Measurements from ENCODE around the gene SENP2. TPM values are rescaled to one million over a fixed set of nuclear protein-coding genes. Genes with fewer than 3 reads are reported as not detected.
"Not testable (repeated sequence)": the region's sequence is repeated elsewhere in the genome, so short reads cannot be mapped to it uniquely, and the experiment has no call there.

Gene SENP2
- total and polyA plus RNA-seq, 2 donors, result 12.4 to 29.1 TPM

GRCh38 chr3:185657691-185658503 lies 71.8 kb downstream of the SENP2 start:
- Histone ChIP-seq H3K27ac (ENCODE audit: low read depth in 1 of 2, low read length in 1 of 2) (no peak overlapping the region), H3K27me3 (ENCODE audit: control insufficient read depth in 2 of 2, insufficient read depth in 1 of 2, low read length in 1 of 2) (no peaks in the 10 kb centered on the region), H3K9me3 (ENCODE audit: control insufficient read depth in 2 of 2, insufficient read depth in 1 of 2, low read length in 1 of 2) (no peaks in the 10 kb centered on the region), H3K4me3 (ENCODE audit: low read length in 2 of 2) (no peak overlapping the region), H3K4me1 (ENCODE audit: control insufficient read depth in 2 of 2, insufficient read depth in 2 of 2, low read length in 2 of 2) (no peaks in the 10 kb centered on the region), H3K36me3 (ENCODE audit: control insufficient read depth in 2 of 2, insufficient read depth in 2 of 2, low read length in 1 of 2) (peaks cover 0 to 36% of the 10 kb centered on the region in 2 donors)
- no peak for DNase-seq (ENCODE audit: low read depth in 6 of 9, low spot score in 9 of 9)
- WGBS, result 96% methylated on average over 15 of the region's 15 CpGs

- Histone ChIP-seq H3K36me3 (ENCODE audit: control insufficient read depth in 2 of 2, insufficient read depth in 2 of 2, low read length in 1 of 2) (peaks cover 0 to 36% of the 10 kb centered on the region in 2 donors), H3K27me3 (ENCODE audit: control insufficient read depth in 2 of 2, insufficient read depth in 1 of 2, low read length in 1 of 2) (no peaks in the 10 kb centered on the region), H3K4me1 (ENCODE audit: control insufficient read depth in 2 of 2, insufficient read depth in 2 of 2, low read length in 2 of 2) (no peaks in the 10 kb centered on the region), H3K9me3 (ENCODE audit: control insufficient read depth in 2 of 2, insufficient read depth in 1 of 2, low read length in 1 of 2) (no peaks in the 10 kb centered on the region), H3K27ac (ENCODE audit: low read depth in 1 of 2, low read length in 1 of 2) (no peak overlapping the region), H3K4me3 (ENCODE audit: low read length in 2 of 2) (no peak overlapping the region)
- no peak for DNase-seq (ENCODE audit: low read depth in 6 of 9, low spot score in 9 of 9)
- 93% methylated on average over 8 of the region's 8 CpGs for WGBS
Observed at GRCh38 chr3:185658504-185658912, 72.4 kb downstream of the SENP2 start.

GRCh38 chr3:185658943-185659342 lies 72.8 kb downstream of the SENP2 start:
- 87% methylated on average over 1 of the region's 1 CpG for WGBS
- peaks cover 0 to 32% of the 10 kb centered on the region in 2 donors for H3K36me3 ChIP-seq (ENCODE audit: control insufficient read depth in 2 of 2, insufficient read depth in 2 of 2, low read length in 1 of 2)
- H3K4me1 ChIP-seq (ENCODE audit: control insufficient read depth in 2 of 2, insufficient read depth in 2 of 2, low read length in 2 of 2), result no peaks in the 10 kb centered on the region
- no peaks in the 10 kb centered on the region for H3K9me3 ChIP-seq (ENCODE audit: control insufficient read depth in 2 of 2, insufficient read depth in 1 of 2, low read length in 1 of 2)
- no peak overlapping the region for H3K4me3 ChIP-seq (ENCODE audit: low read length in 2 of 2)
- no peak overlapping the region for H3K27ac ChIP-seq (ENCODE audit: low read depth in 1 of 2, low read length in 1 of 2)
- no peaks in the 10 kb centered on the region for H3K27me3 ChIP-seq (ENCODE audit: control insufficient read depth in 2 of 2, insufficient read depth in 1 of 2, low read length in 1 of 2)
- DNase-seq (ENCODE audit: low read depth in 6 of 9, low spot score in 9 of 9), result no peak

DNA sequence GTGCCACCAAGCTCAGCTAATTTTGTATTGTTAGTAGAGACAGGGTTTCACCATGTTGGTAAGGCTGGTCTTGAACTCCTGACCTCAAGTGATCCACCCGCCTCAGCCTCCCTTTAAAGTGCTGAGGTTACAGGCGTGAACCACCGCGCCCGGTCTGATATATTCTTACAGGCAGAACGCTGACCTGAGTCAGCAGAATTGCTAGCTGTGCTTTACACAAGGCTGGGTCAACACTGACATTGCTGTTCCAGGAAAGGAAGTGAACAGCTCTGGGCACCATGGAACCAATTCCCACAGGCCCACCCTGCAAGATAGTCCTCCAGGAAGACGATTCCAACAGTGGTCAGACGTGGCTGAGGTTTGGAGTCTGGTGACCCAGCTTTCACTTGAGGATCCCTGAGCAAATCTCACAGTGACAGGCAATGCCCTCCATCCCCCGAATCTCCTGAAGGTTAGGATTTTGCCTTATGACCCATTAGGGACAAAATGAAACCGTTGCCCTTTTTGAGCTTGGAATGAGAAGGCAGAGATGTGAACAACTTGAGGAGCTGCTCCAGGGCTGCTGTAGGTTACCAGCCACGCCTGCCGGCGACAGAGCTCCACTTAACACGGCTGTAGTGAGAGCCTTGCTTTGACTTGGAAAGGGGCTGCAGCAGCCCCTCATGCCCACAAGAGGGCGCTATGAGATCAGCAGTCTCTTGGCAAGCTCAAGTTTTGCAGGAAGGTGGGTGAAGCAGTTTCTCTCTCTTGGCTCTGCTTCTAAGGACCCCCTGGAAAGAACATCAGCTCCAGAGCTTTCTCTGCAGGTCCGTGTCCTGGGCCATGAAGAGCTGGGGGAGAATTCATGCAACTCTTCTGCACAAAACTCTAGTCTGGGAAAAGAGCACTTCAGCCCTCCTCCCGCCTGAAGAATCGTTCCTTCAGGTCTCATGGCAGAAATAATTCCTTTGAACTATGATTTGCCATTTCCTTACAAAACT lies 74.1 kb downstream of the SENP2 start:
- Histone ChIP-seq H3K4me3 (ENCODE audit: low read length in 2 of 2) (no peak overlapping the region), H3K9me3 (ENCODE audit: control insufficient read depth in 2 of 2, insufficient read depth in 1 of 2, low read length in 1 of 2) (no peaks in the 10 kb centered on the region), H3K36me3 (ENCODE audit: control insufficient read depth in 2 of 2, insufficient read depth in 2 of 2, low read length in 1 of 2) (peaks cover 0 to 24% of the 10 kb centered on the region in 2 donors), H3K27me3 (ENCODE audit: control insufficient read depth in 2 of 2, insufficient read depth in 1 of 2, low read length in 1 of 2) (no peaks in the 10 kb centered on the region), H3K4me1 (ENCODE audit: control insufficient read depth in 2 of 2, insufficient read depth in 2 of 2, low read length in 2 of 2) (no peaks in the 10 kb centered on the region), H3K27ac (ENCODE audit: low read depth in 1 of 2, low read length in 1 of 2) (no peak overlapping the region)
- WGBS, result 62% methylated on average over 18 of the region's 18 CpGs
- DNase-seq (ENCODE audit: low read depth in 6 of 9, low spot score in 9 of 9), result peak; percentile 47 to 85 (median 72)

- 96% methylated on average over 10 of the region's 10 CpGs for WGBS
Observed at GRCh38 chr3:185661296-185661695, 75.2 kb downstream of the SENP2 start.

DNA sequence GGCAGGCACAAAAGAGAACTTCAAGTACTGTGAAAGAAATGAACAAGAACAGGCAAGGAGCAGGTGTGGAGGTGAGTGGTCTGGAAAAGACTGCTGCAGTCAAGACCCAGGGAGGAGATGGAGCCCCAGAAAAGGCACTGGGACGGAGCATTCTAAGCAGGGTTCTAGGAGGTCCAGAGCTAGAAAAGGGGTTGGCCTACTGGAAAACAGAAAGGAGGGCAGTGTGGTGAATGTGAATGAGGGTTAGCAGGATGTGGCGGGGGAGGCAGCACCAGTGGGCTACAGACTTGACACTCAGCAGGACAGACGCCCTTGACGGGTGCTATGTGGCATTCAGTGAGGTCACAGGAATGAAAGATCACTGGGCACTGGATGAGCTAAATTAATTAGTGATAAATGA lies 75.7 kb downstream of the SENP2 start:
- DNase-seq (ENCODE audit: low read depth in 6 of 9, low spot score in 9 of 9), result no peak
- Histone ChIP-seq H3K36me3 (ENCODE audit: control insufficient read depth in 2 of 2, insufficient read depth in 2 of 2, low read length in 1 of 2) (peaks cover 0 to 11% of the 10 kb centered on the region in 2 donors), H3K27ac (ENCODE audit: low read depth in 1 of 2, low read length in 1 of 2) (no peak overlapping the region), H3K27me3 (ENCODE audit: control insufficient read depth in 2 of 2, insufficient read depth in 1 of 2, low read length in 1 of 2) (no peaks in the 10 kb centered on the region), H3K4me3 (ENCODE audit: low read length in 2 of 2) (no peak overlapping the region), H3K4me1 (ENCODE audit: control insufficient read depth in 2 of 2, insufficient read depth in 2 of 2, low read length in 2 of 2) (no peaks in the 10 kb centered on the region), H3K9me3 (ENCODE audit: control insufficient read depth in 2 of 2, insufficient read depth in 1 of 2, low read length in 1 of 2) (no peaks in the 10 kb centered on the region)
- 91% methylated on average over 4 of the region's 4 CpGs for WGBS

More at GRCh38 chr3:185661296-185661695, 75.2 kb downstream of the SENP2 start:
- H3K27ac ChIP-seq (ENCODE audit: low read depth in 1 of 2, low read length in 1 of 2); DNase-seq (ENCODE audit: low read depth in 6 of 9, low spot score in 9 of 9); H3K9me3 ChIP-seq (ENCODE audit: control insufficient read depth in 2 of 2, insufficient read depth in 1 of 2, low read length in 1 of 2); H3K4me1 ChIP-seq (ENCODE audit: control insufficient read depth in 2 of 2, insufficient read depth in 2 of 2, low read length in 2 of 2); H3K4me3 ChIP-seq (ENCODE audit: low read length in 2 of 2); H3K27me3 ChIP-seq (ENCODE audit: control insufficient read depth in 2 of 2, insufficient read depth in 1 of 2, low read length in 1 of 2): not testable (repeated sequence)
- H3K36me3 ChIP-seq (ENCODE audit: control insufficient read depth in 2 of 2, insufficient read depth in 2 of 2, low read length in 1 of 2), result peaks cover 0 to 14% of the 10 kb centered on the region in 2 donors

DNA sequence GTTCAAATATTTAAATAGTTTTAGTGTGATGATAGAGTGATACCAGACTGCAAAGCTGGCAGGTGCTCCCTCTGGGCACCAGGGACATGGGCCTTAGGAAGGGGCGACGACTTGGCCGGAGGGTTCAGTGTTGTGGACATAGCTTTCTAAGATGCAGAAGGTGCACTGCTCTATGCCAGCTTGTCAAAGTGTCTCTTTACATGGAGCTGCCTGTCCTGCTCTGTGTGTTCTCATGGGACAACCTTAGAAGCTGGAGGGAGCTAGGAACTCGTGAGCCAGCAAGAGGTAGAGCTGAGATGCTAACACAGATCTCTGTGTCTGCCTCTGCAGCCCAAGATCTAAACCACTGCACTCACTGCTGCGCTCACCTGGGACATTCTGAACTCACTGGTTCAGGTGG lies 77.8 kb downstream of the SENP2 start:
- WGBS, result 96% methylated on average over 5 of the region's 5 CpGs
- H3K4me1 ChIP-seq (ENCODE audit: control insufficient read depth in 2 of 2, insufficient read depth in 2 of 2, low read length in 2 of 2), result no peaks in the 10 kb centered on the region
- no peak overlapping the region for H3K4me3 ChIP-seq (ENCODE audit: low read length in 2 of 2)
- H3K27me3 ChIP-seq (ENCODE audit: control insufficient read depth in 2 of 2, insufficient read depth in 1 of 2, low read length in 1 of 2), result no peaks in the 10 kb centered on the region
- no peak overlapping the region for H3K27ac ChIP-seq (ENCODE audit: low read depth in 1 of 2, low read length in 1 of 2)
- peaks cover 0 to 3% of the 10 kb centered on the region in 2 donors for H3K36me3 ChIP-seq (ENCODE audit: control insufficient read depth in 2 of 2, insufficient read depth in 2 of 2, low read length in 1 of 2)
- H3K9me3 ChIP-seq (ENCODE audit: control insufficient read depth in 2 of 2, insufficient read depth in 1 of 2, low read length in 1 of 2), result no peaks in the 10 kb centered on the region
- DNase-seq (ENCODE audit: low read depth in 6 of 9, low spot score in 9 of 9), result no peak

DNA sequence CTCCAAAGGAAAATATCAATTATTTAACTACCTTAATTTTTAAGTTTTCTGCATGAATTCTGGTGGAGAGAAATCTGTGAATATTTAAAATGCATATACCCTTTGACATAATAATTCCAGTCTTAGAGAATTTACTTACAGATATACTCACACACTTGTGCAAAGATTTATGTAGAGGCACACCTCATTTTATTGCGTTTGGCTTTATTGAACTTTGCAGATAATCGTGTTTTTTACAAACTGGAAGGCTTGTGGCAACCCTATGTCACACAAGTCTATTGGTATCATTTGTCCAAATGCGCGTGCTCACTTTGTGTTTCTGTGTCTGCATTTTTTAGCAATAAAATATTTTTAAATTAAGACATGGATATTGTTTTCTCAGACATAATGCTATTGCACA lies 81.5 kb downstream of the SENP2 start:
- 97% methylated on average over 4 of the region's 4 CpGs for WGBS

More for the DNA sequence above, 81.5 kb downstream of the SENP2 start:
- Histone ChIP-seq H3K9me3 (ENCODE audit: control insufficient read depth in 2 of 2, insufficient read depth in 1 of 2, low read length in 1 of 2) (no peaks in the 10 kb centered on the region), H3K27me3 (ENCODE audit: control insufficient read depth in 2 of 2, insufficient read depth in 1 of 2, low read length in 1 of 2) (no peaks in the 10 kb centered on the region), H3K4me1 (ENCODE audit: control insufficient read depth in 2 of 2, insufficient read depth in 2 of 2, low read length in 2 of 2) (no peaks in the 10 kb centered on the region), H3K27ac (ENCODE audit: low read depth in 1 of 2, low read length in 1 of 2) (no peak overlapping the region), H3K36me3 (ENCODE audit: control insufficient read depth in 2 of 2, insufficient read depth in 2 of 2, low read length in 1 of 2) (peaks cover 0 to 4% of the 10 kb centered on the region in 2 donors), H3K4me3 (ENCODE audit: low read length in 2 of 2) (no peak overlapping the region)
- no peak for DNase-seq (ENCODE audit: low read depth in 6 of 9, low spot score in 9 of 9)

Data from thymus (tissue), 11 donors.